ENCODE measurements around the gene SEMA3G.

The SEMA3G gene

DNA sequence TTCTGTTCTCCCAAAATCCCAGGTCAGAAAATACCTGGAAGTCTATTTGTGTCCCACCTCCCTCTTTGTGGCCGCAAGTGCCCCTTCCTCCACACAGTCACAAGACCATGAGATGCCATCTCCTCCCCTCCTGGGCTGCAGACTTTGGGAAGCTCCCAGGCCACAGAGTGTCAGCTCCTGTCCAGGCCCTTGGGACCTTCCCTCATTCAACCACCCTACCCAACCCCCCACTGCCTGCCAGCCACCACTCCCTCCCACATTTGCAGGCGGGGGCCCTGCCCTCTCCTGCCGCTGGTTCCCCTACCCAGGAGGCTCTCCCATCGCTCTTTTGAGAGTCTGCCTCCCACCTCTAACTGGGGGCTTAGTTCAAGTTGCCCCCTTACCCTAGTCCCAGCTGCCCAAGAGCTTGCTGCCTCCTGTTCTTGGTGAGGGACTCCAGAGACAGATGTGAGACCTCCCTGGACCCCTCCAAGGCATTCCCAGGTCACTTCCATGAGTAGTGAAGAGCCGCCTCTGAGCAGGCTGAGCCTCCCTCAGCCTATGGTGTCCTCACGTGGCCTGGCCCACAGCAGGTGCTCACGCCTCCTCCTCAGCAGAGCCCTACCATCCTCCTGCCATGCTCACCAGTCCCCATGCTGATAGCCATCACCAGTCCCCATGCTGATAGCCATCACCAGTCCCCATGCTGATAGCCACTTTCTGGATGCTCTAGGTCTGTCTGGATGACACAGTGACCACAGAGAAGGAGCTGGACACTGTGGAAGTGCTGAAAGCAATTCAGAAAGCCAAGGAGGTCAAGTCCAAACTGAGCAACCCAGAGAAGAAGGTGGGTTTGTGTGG is 34.4 kb upstream of the SEMA3G start:
- DNase-seq, result no peak

DNA sequence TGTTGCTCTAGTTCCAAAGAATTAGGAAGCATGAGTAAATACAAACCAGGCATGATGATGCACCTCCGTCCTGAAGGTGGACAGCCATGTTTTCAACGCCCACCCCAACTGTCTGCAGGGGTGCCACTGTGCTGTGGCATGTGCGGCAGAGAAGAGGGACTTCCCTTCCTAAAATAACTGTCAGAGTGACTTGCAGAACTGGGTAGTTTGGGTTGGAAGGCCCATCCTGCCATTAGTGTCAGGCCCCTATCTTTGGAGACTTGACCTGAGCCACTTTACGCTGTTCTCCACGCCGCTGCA is 32.8 kb upstream of the SEMA3G start:
- DNase-seq, result no peak

DNA sequence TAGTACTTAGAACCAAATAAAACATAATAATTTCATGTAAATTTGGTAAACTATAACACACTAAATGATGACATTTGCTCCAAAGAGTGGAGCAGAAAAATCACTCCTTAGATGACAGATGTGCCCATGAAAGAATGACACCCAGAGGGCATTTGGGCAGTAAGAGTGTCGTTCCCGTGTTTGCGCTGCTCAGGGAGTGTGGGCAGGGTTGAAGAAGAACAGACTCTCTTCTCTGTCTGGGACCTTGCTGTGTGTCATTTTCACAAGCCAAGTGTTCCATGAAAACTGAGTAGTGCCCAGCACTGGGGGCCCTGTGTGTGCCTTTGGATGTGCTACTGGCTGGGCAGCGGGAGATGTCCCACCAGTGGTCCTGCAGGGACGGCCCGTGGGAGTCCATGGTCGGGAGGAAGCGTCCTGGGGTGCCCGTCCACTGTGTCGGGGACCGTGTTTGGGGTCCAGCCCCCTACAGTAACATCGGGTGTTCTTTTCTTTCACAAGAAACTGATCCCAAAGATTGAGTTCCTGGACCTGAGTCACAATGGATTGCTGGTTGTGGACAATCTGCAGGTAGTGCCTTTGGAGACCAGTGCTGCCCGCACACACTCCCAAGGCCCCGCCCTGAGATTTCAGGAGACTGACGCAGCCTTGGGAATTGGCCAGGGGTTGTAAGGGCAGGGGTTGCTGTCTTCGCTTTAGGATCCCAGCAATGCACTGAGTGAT is 32.3 kb upstream of the SEMA3G start:
- DNase-seq, result no peak

DNA sequence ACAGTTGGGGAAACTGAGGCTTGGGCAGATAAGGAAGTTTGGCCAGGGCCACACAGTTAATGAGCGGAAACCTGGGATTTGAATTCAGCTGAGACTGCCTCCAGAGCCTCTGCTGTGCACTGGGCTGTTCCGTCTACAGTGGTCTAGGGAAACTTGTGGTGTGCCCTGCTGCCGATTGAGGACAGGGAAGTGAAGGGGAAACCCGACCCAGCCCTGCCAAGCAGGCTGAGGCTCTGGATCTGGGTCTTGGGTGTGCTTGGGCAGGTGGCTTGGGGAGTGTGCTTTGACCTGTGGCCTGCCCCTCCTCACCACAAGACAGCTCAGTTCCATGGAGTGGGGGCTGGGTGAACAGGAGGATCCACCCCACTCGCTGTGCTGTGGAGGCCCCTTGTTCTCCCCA is 28.1 kb upstream of the SEMA3G start:
- no peak for DNase-seq

DNA sequence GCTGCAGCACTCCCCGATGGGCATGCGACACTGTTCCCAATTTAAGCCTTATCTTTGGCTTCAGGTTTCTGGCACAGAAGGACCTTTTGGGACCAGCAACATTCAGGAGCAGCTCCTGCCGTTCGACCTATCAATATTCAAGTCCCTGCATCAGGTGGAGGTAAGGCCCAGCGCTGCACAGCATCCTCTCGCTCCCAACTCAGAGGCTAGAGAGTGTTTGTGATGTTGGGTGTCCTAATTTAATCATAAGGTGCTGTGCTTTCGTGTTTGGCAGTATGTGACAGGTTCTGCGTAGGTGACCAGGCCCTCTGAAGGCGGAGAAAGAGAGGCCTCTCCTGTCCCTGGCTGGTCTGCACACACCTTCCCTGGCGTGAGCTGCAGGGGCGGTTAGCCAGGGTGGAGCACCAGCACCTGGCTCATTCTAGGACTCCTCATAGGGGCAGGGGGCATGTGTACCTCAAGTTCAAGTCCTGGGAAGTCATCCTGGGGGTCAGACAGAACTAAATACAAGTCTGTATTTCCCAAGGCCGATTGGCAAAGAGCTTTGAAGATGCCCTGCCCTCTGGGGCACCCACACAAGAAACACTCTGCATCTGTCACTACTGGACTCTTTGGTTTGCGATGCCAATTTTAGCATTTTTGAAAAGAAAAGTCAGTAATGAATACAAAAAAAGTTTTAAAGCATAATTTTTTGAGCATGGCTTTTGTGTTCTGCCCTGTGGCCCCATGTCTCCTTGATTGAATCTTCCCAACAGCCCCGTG is 27.5 kb upstream of the SEMA3G start:
- no peak for DNase-seq

DNA sequence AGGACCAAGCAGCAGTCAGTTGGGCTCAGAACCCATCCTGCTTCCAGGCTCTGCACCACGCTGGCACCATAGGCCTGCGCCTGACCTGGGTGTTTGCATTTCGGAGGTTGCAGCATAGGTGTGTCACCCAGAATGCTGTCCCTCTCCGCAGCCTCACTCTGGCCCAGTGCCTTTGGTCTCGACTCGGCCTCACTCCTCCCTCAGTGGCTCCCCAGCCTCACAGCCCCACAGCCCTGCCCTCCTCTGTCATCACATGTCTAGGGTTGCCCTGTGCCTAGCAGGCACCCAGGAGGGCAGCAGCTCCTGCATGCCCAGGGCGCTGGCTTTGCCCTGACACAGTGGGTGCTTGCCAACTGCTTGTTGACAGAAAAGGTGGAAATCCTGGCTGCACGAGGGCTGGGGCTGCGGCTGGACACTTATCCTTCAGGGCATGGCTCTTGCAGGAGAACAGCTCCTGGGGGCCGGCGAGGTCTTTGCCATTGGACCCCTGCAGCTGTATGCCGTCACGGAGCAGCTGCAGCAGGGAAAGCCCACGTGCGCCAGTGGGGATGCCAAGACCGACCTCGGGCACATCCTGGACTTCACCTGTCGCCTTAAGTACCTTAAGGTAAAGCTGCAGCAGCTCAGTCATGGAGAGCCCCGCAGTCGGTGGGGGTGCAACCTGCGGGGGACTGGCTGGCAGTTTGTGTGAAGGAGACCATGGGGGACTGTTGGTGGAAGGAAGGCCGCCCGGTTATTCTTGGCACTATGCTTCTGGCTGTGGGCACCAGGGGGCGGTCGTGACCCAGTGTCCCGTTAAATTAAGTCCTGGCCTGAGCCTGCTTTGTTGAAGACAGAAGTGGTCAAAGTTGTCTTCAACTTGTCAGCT is 26.7 kb upstream of the SEMA3G start:
- no peak for DNase-seq

DNA sequence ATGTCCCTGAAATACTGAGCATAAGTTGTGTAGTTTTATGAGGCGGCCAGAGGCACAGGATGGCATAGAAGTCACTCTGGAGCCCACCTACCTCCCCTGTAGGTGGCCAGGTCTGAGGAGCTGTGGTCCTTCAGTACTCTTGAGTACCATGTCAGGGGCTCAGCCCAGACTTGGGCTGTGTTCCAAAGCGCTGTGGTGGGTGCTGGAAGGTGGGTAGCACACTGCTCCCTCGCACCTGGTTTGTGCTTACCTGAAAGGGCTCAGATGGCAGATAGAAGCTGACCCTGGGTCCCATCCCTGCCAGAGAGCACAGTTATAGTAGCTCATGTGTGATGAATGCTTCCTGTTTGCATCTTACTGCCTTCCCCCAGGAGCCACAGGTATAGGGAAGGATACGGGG is 26.0 kb upstream of the SEMA3G start:
- DNase-seq, result no peak

DNA sequence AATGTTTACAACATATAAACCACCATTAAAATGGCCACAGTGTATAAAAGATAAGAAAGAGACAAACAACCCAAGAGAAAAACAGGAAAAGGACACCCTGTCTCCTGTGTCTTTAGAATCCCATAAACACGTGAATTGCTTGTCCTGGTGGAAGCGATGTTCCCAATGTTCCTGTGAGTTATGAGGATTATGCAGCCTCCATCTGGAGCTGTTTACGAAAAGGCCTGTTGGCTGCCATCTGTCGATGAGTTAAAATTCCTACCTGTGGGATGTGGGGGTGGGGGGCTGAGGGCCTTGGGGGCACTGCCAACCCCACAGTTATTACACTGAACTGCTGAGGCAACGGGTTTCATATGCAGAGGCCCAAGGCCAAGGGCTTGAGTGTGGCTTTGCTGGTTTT is 24.1 kb upstream of the SEMA3G start:
- no peak for DNase-seq

DNA sequence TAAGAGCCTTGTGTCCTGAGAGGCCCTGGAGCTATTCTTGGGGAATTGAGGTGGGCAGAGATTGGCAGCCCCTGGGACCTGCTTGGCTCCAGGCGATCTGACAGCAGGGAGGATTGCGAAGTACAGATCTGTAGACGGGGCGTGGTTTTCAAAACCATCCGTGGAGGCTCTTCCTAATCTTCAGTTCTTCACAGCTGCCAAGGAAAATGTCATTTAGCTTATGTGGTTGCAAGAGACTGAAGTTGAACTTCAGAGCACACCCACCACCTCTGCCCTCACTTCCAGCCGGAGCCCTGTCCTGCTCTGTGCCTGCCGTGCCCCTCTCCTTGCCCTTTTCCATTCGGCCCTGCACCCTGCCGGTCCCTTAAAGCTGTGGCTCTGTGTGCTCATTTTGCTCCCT is 23.4 kb upstream of the SEMA3G start:
- DNase-seq, result no peak

DNA sequence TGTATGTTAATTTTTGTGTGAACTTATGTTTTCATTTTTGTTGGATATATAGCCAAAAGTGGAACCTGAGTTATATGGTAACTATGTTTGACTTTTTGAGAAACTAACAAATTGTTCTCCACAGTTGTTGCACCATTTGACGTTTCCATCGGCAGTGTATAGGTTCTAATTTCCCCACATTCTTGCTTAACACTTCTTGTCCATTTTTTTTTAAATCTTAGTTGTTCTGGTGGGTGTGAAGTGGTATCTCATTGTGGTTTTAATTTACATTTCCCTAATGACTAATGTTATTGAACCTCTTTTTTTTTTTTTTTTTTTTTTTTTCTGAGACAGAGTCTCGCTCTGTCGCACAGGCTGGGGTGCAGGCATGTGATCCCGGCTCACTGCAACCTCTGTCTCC is 18.5 kb upstream of the SEMA3G start:
- no peak for DNase-seq

DNA sequence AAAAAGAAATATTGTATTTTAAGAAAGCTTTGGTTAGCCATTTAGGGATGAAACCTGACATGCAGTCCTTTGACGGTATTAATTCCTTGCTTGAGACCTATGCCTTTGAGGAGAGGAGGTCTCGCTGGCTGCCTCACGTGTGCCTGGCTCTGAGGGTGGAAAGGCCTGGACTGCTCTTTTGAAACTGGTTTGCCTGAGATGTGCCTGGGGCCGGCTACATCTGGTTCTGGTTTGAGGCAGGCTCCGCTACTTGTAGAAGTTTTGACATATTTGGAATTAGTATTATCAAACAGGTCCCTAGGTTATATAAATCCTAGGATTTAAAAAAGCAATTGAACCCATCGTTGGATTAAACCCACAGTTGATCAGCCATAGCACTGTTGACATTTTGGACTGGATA is 17.0 kb upstream of the SEMA3G start:
- DNase-seq, result no peak

DNA sequence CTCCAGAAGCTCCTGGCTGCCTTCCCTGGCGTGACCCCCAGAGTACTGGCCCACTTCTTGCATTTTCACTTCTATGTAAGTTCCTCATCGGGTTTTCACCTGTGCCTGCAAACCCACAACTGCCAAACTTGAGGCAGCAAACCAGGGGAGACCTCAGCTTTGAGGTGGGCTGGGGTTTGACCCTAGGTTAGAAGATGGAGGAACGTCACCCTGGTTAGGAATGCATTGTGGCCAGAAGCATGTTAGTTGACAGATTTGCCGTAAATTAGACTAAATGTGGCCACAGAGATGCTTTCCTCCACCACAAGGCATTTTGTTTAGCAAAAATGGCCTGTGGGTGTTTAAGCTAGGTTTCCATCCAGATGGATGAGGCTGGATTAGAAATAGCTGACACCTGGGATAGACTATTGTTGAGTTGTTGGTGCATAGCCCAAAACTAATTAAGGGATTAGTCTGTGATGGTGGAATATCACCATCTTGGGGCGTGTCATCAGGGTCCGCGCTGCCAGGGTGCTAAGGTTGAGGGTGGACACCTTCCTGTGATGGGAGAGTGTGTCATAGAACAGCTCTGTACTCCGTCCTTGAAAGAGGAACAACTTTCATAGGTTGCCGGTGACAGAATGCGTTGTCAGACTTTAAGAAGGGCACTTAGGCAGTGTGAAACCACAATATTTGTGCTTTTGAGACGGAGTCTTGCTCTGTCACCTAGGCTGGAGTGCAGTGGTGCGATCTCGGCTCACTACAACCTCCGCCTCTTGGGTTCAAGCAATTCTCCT is 14.1 kb upstream of the SEMA3G start:
- no peak for DNase-seq

DNA sequence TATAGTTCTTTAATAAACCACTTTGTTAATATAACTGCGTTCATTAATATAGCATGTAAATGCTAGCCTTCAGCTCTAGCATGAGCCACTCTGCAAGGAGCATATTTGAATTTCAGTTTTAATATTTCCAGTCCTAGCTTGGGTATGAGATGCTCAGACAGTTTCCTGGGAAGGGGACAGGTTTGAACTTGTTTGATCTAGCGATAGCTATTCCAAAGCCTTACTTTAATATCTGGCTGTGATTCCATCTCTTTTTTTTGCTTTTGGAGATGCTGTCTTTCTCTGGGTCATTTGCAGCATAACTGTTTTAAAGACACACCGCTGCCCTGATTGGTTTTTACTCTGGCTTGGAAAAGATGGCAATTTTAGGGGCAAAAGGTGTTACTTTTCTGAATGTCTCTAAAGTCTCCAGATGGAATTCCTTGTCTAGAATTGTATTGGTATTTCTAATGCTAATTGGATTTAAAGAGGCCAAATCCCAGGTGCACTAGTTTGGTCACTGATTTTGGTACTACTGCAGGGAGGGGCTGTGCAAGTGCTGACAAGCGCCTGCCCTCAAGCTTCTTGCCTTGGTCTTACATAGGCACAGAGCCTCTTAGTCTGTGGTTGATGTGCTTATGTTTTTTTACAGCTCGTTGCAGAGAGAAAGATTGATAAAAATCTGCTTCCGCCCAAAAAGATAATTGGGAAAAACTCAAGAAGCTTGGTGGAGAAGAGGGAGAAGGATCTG is 13.3 kb upstream of the SEMA3G start:
- no peak for DNase-seq

DNA sequence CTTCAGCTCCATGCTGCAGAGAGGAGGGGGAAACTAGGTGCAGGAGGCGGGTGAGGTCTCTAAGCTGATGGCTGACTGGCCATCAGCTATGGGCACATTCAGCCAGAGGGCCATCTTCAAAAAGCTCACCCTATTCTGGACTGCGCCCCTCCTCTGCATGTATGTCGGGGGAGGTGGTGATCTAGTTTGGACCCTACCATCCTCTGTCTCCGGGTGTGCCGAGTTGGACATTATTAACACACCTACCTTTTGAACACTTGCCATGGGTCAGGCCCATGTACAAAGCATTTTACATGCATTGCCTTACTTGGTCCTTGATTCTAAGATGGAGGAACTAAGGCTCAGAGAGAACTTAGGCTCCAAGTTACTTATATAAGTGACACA is 11.9 kb upstream of the SEMA3G start:
- DNase-seq, result no peak

DNA sequence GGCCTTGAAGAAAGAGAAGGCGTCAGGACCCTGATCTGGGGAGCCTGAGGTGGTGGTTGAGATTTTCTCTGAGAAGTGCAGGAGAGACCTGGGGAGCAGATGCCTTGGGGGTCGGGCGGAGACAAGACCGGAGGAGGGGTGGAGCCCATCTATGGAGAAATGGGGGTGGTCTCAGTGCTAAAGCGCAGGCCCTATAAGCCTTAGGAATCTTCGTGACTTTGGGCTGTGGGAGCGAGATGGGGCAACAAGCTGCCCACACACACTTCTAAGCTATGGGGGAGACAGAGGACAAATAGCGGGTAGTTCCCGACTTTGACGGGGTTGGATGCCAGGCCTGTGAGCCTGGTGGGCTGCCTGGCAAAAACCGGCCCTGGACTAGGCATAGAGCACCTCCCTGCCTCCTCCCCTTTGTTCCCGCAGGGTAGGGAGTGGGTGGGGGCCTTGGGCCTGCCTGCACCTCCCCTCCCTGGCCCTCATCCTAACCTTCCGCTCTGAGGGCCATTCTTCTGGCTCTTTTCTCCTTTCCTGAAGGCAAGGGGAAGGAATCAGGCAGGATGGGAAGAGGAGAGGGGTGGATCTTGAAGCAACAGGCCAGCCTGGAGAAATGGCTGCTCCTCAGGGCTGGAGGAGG is 11.4 kb upstream of the SEMA3G start:
- no peak for DNase-seq

DNA sequence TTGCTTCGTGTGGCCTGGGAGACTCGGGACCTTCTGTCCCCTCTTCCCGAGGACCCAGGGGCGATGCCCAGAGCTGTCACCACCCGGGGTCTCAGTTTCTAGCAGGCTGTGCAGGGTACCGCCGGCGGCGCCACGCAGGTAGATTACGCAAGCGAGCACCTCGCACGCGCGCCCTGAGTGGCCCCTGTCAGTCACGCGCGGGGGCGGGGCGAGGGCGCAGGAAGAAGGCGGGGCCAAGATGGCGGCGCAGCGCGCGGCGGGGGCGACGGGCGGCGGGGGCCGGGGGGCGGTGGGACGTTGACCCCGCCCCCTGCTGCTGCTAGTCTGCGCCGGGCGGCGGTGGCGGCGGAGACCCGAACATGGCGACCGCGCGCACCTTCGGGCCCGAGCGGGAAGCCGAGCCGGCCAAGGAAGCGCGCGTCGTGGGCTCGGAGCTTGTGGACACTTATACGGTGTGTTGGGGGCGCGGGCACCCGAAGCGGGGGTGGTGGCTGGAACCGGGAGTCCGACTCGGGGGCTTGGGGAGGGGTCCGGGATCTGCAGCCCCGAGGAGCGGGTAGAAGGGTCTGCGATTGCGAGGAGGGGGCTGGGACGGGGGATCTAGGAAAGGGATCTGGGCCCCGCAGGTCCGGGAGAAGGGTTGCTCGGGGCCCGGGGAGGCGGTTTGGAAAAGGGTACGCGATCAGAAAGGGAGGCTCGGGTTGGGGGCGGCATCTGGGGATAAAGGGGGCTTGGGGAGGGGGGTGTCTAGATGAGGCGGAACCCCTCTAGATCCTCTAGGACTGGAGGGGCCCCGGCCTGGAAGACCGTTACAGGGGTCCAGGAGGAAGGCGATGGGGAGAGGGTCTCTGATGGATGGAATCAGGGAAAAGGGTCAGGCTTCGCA is 10.6 kb upstream of the SEMA3G start, which contains the start of gene NISCH:
Gene NISCH, plus strand, starts transcription at position 322 of the 886 bp plus-strand sequence. Its CDS starts 38 bp downstream, at position 360.
- peak; percentile 95 to 97 for DNase-seq

DNA sequence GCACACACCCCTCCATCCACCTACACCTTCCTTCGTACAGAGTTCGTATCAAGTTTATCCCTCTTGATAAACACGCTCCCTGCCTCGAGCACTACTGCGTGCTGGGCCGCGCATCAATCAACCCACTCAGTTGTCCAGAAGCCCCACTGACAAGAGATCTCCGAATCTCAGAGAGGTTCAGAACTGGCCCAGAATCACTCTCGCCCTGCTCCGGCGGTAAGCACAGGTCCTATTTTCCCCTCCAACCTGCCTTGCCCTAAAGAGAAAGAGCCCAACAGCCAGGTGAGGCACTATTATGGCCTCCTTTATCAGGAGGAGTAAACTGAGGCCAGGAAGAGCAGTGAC is 10.0 kb upstream of the SEMA3G start:
- peak in 1 of 2 experiments; percentile 9 for DNase-seq

DNA sequence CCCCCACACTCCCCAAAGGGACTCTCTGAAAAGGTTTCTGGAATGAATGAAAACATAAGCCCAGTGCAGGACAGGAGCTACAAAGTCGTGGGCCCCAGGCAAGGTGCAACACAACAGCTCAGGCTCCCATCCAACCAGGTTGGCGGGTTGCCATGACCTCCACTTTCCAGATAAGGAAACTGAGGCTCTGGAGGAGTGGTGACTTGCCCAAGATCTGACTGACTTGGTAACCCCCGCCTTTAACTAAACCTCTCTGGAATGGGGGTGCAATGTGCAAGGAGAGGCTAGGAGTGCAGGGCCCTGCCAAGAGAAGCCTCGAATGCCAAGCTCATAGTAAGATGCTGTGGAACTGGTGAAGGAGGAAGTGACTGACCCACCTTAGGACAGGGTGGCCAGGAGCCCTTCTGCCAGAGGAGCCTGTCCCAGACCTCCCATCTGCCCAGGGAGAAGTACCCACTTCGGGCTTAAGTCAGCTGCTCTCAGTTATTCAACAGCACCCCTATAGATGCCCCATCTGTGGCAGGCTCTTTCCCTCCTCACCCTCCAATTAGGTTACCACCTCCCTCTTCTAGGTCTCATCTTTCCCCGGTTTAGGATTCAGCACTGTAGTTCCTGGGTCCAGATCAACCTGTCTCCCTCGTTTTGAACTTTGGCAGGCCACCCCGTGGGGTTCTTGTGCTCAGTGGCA is 9.5 kb upstream of the SEMA3G start:
- peak in 1 of 2 experiments; percentile 12 for DNase-seq

All from activated CD4-positive, alpha-beta T cell treated with anti-CD3 and anti-CD28 coated beads, Interleukin-2, amount 50 U/mL, for 4 hours (primary cell).